Measurements from ENCODE around the gene HOPX. TPM values are rescaled to one million over a fixed set of nuclear protein-coding genes. Genes with fewer than 3 reads are reported as not detected.
"Not testable (repeated sequence)": the region's sequence is repeated elsewhere in the genome, so short reads cannot be mapped to it uniquely, and the experiment has no call there.

The HOPX gene
- total and polyA plus RNA-seq, 2 of the 8 experiments (the other 6 are each of a cell fraction or from before 2014, with no cell fraction given) = not detected

DNA sequence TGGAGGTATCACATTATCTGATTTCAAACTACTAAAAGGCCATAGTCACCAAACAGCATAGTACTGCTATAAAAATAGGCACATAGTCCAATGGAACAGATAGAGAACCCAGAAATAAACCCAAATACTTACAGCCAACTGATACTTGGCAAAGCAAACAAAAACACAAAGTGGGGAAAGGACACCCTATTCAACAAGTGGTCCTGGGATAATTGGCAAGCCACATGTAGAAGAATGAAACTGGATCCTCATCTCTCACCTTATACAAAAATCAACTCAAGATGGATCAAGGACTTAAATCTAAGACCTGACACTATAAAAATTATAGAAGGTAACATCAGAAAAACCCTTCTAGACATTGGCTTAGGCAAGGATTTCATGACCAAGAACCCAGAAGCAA lies 70.9 kb downstream of the HOPX start:
- H3K14ac ChIP-seq (ENCODE audit: insufficient read length); H2AK5ac ChIP-seq (ENCODE audit: low read depth, low read length); H3K23me2 ChIP-seq (ENCODE audit: low read depth, low read length); H4K5ac ChIP-seq (ENCODE audit: insufficient read length, low read depth, low read length); H3K4me1 ChIP-seq (replicated peaks in 1 of 4; ENCODE audit: control insufficient read depth in 3 of 4, insufficient read depth in 4 of 4, low read length in 3 of 4); H2BK12ac ChIP-seq (ENCODE audit: low read depth, low read length); H4K8ac ChIP-seq (ENCODE audit: extremely low read depth, insufficient read depth, low read length); H2BK120ac ChIP-seq (replicated peaks; ENCODE audit: low read depth, low read length); H3K79me2 ChIP-seq (ENCODE audit: control insufficient read depth in 1 of 2, insufficient read depth in 2 of 2, low read length in 2 of 2); POLR2A ChIA-PET (ENCODE audit: partially characterized antibody); H2BK15ac ChIP-seq (ENCODE audit: low read length); H3K9me3 ChIP-seq (ENCODE audit: insufficient read depth in 2 of 2, low read depth in 1 of 2, low read length in 1 of 2); H2BK20ac ChIP-seq (ENCODE audit: low read length); H3K4ac ChIP-seq (replicated peaks; ENCODE audit: insufficient read length, low read depth, low read length); H4K91ac ChIP-seq (replicated peaks; ENCODE audit: insufficient read length, low read length); FAIRE-seq; H3K36me3 ChIP-seq (ENCODE audit: control insufficient read depth in 2 of 4, insufficient read depth in 4 of 4, low read length in 3 of 4); CTCF ChIA-PET (ENCODE audit: partially characterized antibody); H2AFZ ChIP-seq (ENCODE audit: low read length); H3K4me2 ChIP-seq (ENCODE audit: insufficient read depth in 1 of 2, low read depth in 2 of 2, low read length in 2 of 2); H2BK5ac ChIP-seq (ENCODE audit: low read depth, low read length); H3K18ac ChIP-seq (ENCODE audit: extremely low read depth, low read length); H3K79me1 ChIP-seq (ENCODE audit: low read depth, low read length); DNase-seq (ENCODE audit: low read depth in 1 of 2, low spot score in 2 of 2); H3K9ac ChIP-seq (replicated peaks in 1 of 4; ENCODE audit: extremely low read depth in 1 of 4, low read depth in 3 of 4, low read length in 3 of 4); H3K27ac ChIP-seq (ENCODE audit: low read depth, low read length); H3K23ac ChIP-seq (ENCODE audit: insufficient read length); H3K56ac ChIP-seq (replicated peaks; ENCODE audit: insufficient read length, low read depth, low read length); H3K4me3 ChIP-seq (ENCODE audit: extremely low read depth in 1 of 4, insufficient read depth in 2 of 4, low read depth in 3 of 4, low read length in 4 of 4); H4K20me1 ChIP-seq (replicated peaks in 1 of 2; ENCODE audit: control insufficient read depth in 1 of 2, insufficient read depth in 2 of 2, low read length in 2 of 2): not testable (repeated sequence)
- peaks cover 23 to 41% (median 32%) of the 10 kb centered on the region in 4 experiments for H3K27me3 ChIP-seq (replicated peaks in 1 of 4; ENCODE audit: control insufficient read depth in 3 of 4, extremely low read depth in 1 of 4, insufficient read depth in 3 of 4, low read length in 3 of 4)

Measured in H1 (cell line).